IMR-90 (cell line): ENCODE measurements around the gene YPEL5. TPM values are rescaled to one million over a fixed set of nuclear protein-coding genes. Genes with fewer than 3 reads are reported as not detected.

Experiments
- ATAC-seq: fragments of 200-7000 bp; cut with Tn5 transposase; 2 replicates; pipeline ENCODE4 v1.9.1; 2020; ENCODE audit warnings: low read depth, mild to moderate bottlenecking, moderate library complexity
- BruUV-seq: library from RNA; stranded (reverse); fragments of 400-500 nt; replicated peaks from 2 replicates; lab custom pipeline; 2021; lab: Mats Ljungman, UMichigan
- CTCF ChIA-PET: fragments of 300-600 bp; formaldehyde crosslinking; extraction: SDS; loops from one replicate; lab custom pipeline; 2021; ENCODE audit warnings: antibody characterized with exemption; lab: Yijun Ruan, JAX
- POLR2A ChIA-PET: fragments of 300-600 bp; sonication (Branson Sonifier 250); formaldehyde crosslinking; loops from one replicate; lab custom pipeline; 2022; ENCODE audit warnings: antibody characterized with exemption; ENCODE audit not compliant: unreplicated experiment; lab: Charles Lee
- DNase-seq: peaks from one replicate; pipeline ENCODE4 v3.0.0; 2013
- H2AFZ ChIP-seq: replicated peaks from 2 replicates; pipeline ENCODE3; 2013; ENCODE audit warnings: low read length, mild to moderate bottlenecking; ENCODE audit not compliant: poor library complexity
- H2AK5ac ChIP-seq: 2 replicates; pipeline ENCODE4 v1.6.1; 2013; ENCODE audit warnings: low read depth, low read length, inconsistent platforms
- H2AK9ac ChIP-seq: replicated peaks from 2 replicates; pipeline ENCODE3; 2013; ENCODE audit warnings: mild to moderate bottlenecking, low read depth, low read length, moderate library complexity; ENCODE audit not compliant: poor library complexity
- H2BK120ac ChIP-seq: 2 replicates; pipeline ENCODE4 v1.6.1; 2013; ENCODE audit warnings: low read depth, low read length, inconsistent platforms
- H2BK15ac ChIP-seq: 3 replicates; pipeline ENCODE4 v1.6.1; 2013; ENCODE audit warnings: low read depth, low read length, inconsistent platforms
- H2BK20ac ChIP-seq: 2 replicates; pipeline ENCODE4 v1.6.1; 2013; ENCODE audit warnings: low read depth, mild to moderate bottlenecking, inconsistent platforms, low read length, moderate library complexity
- H2BK5ac ChIP-seq: 2 replicates; pipeline ENCODE4 v1.6.1; 2013; ENCODE audit warnings: mild to moderate bottlenecking, low read depth, low read length, inconsistent platforms; ENCODE audit not compliant: poor library complexity, severe bottlenecking
- H3K14ac ChIP-seq: replicated peaks from 2 replicates; pipeline ENCODE4 v1.6.1; 2013; ENCODE audit warnings: low read depth, low read length, inconsistent platforms
- H3K18ac ChIP-seq: 2 replicates; pipeline ENCODE4 v1.6.1; 2013; ENCODE audit warnings: low read depth, low read length, control low read depth
- H3K23ac ChIP-seq: 2 replicates; pipeline ENCODE4 v1.6.1; 2013; ENCODE audit warnings: low read depth, low read length, inconsistent platforms
- H3K27ac ChIP-seq: 2 replicates; pipeline ENCODE4 v1.5.1; 2013; ENCODE audit warnings: mild to moderate bottlenecking, control low read depth, low read length; ENCODE audit not compliant: insufficient read depth
- H3K27me3 ChIP-seq: 2 replicates; pipeline ENCODE4 v1.6.1; 2013; ENCODE audit warnings: low read length; ENCODE audit not compliant: control insufficient read depth, insufficient read depth
- H3K36me3 ChIP-seq: 2 replicates; pipeline ENCODE4 v1.6.1; 2013; ENCODE audit warnings: low read length, mixed read lengths; ENCODE audit not compliant: control insufficient read depth, insufficient read depth
- H3K4ac ChIP-seq: 2 replicates; pipeline ENCODE4 v1.6.1; 2013; ENCODE audit warnings: low read depth, low read length, inconsistent platforms
- H3K4me1 ChIP-seq: 2 replicates; pipeline ENCODE4 v1.6.1; 2013; ENCODE audit warnings: low read length, mixed read lengths; ENCODE audit not compliant: control insufficient read depth, insufficient read depth
- H3K4me2 ChIP-seq: 2 replicates; pipeline ENCODE4 v1.6.1; 2013; ENCODE audit warnings: low read depth, mild to moderate bottlenecking, control low read depth, low read length, moderate library complexity
- H3K4me3 ChIP-seq: 2 replicates; pipeline ENCODE4 v1.5.1; 2013; ENCODE audit warnings: low read depth, mild to moderate bottlenecking, control low read depth, low read length, moderate library complexity; ENCODE audit not compliant: insufficient read depth
- H3K56ac ChIP-seq: 2 replicates; pipeline ENCODE4 v1.6.1; 2013; ENCODE audit warnings: low read length, inconsistent platforms; ENCODE audit not compliant: insufficient read depth; ENCODE audit errors: extremely low read depth
- H3K79me1 ChIP-seq, 2 experiments: 2 replicates each; pipeline ENCODE4 v1.6.1; 2013; ENCODE audit warnings: low read length in 2 of 2, inconsistent platforms in 1 of 2, low read depth in 1 of 2
- H3K9ac ChIP-seq: 2 replicates; pipeline ENCODE4 v1.6.1; 2013; ENCODE audit warnings: low read depth, low read length, control low read depth
- H3K9me1 ChIP-seq: 2 replicates; pipeline ENCODE4 v1.6.1; 2013; ENCODE audit warnings: low read length, inconsistent platforms; ENCODE audit not compliant: insufficient read depth
- H3K9me3 ChIP-seq: 2 replicates; pipeline ENCODE4 v1.6.1; 2013; ENCODE audit warnings: low read length; ENCODE audit not compliant: control insufficient read depth, insufficient read depth
- H4K20me1 ChIP-seq: 2 replicates; pipeline ENCODE4 v1.6.1; 2013; ENCODE audit warnings: low read length, inconsistent platforms; ENCODE audit not compliant: insufficient read depth
- H4K5ac ChIP-seq: 2 replicates; pipeline ENCODE4 v1.6.1; 2013; ENCODE audit warnings: mild to moderate bottlenecking, low read depth, low read length, control low read depth
- H4K8ac ChIP-seq, 2 experiments: 2 replicates each; pipeline ENCODE4 v1.6.1; 2013; ENCODE audit warnings: low read depth in 2 of 2, low read length in 2 of 2, control low read depth in 1 of 2, inconsistent platforms in 1 of 2
- H4K91ac ChIP-seq: 2 replicates; pipeline ENCODE4 v1.6.1; 2013; ENCODE audit warnings: low read depth, low read length, inconsistent platforms; ENCODE audit not compliant: insufficient read depth
- CEBPB ChIP-seq: IDR thresholded peaks from 2 replicates; pipeline ENCODE4 v1.6.1; 2012; ENCODE audit warnings: low read depth, low read length, improper control_type of control experiment
- CTCF ChIP-seq: conservative IDR thresholded peaks from 2 replicates; pipeline ENCODE4 v1.5.1; 2012; ENCODE audit warnings: mild to moderate bottlenecking, low read depth, low read length, improper control_type of control experiment
- MAFK ChIP-seq: IDR thresholded peaks from 2 replicates; pipeline ENCODE4 v1.6.1; 2012; ENCODE audit warnings: low read depth, low read length, improper control_type of control experiment
- MAZ ChIP-seq: IDR thresholded peaks from 2 replicates; pipeline ENCODE4 v1.6.1; 2012; ENCODE audit warnings: low read depth, mild to moderate bottlenecking, low read length, improper control_type of control experiment, moderate library complexity, borderline replicate concordance
- MXI1 ChIP-seq: IDR thresholded peaks from 2 replicates; pipeline ENCODE4 v1.6.1; 2012; ENCODE audit warnings: low read depth, mild to moderate bottlenecking, low read length, moderate library complexity, borderline replicate concordance
- RAD21 ChIP-seq: IDR thresholded peaks from 2 replicates; pipeline ENCODE4 v1.6.1; 2012; ENCODE audit warnings: low read length, improper control_type of control experiment
- RCOR1 ChIP-seq: IDR thresholded peaks from 2 replicates; pipeline ENCODE4 v1.6.1; 2012; ENCODE audit warnings: mild to moderate bottlenecking, low read length, improper control_type of control experiment; ENCODE audit not compliant: insufficient replicate concordance
- USF2 ChIP-seq: fragments of 150-350 bp; IDR thresholded peaks from 2 replicates; pipeline ENCODE4 v1.6.1; 2017; ENCODE audit warnings: mild to moderate bottlenecking, antibody characterized with exemption, low read length, low read depth
- WGBS, 2 experiments: methylation state at CpG; one replicate each; pipeline versions ENCODE4 v1.1.5 to v1.1.7; 2013; ENCODE audit warnings: missing lambda C conversion rate in 2 of 2; ENCODE audit not compliant: insufficient read length in 1 of 2; ENCODE audit errors: extremely low coverage in 2 of 2; 5-methylcytosine and 5-hydroxymethylcytosine counted together
- dilution Hi-C: fragments of 300-500 bp; cut with HindIII; formaldehyde crosslinking; loops from one replicate; pipeline ENCODE4 v1.14.3; 2018; ENCODE audit warnings: low sequenced_read_pairs; ENCODE audit not compliant: unreplicated experiment
- in situ Hi-C: fragments of 300-500 bp; cut with MboI; formaldehyde crosslinking; loops from 3 replicates; pipeline ENCODE4 v1.14.3; 2019; ENCODE audit warnings: low sequenced_read_pairs, inconsistent platforms, mixed read lengths
- intact Hi-C: fragments of 100-400 bp; cut with micrococcal nuclease; formaldehyde crosslinking; loops from 2 replicates; pipeline ENCODE4 v1.10.0; 2022
- polyA plus RNA-seq, 3 experiments: library from polyadenylated mRNA; depleted of rRNA; stranded (reverse); fragments of >200 nt; gene quantifications; 2 replicates each; pipeline ENCODE4 v1.2.3, GENCODE V29; 2012; ENCODE audit warnings: low replicate concordance in 1 of 3
- total RNA-seq: library from RNA; depleted of rRNA; stranded (reverse); fragments of >200 nt; gene quantifications from 2 replicates; pipeline ENCODE4 v1.2.3, GENCODE V29; 2012

Gene YPEL5
- total and polyA plus RNA-seq, 2 of the 4 experiments (the other 2 are of a cell fraction), result 40.7 to 62.6 TPM

- TF ChIP-seq CTCF, result no peak
Measured at GRCh38 chr2:30164131-30164925, 17.5 kb downstream of the YPEL5 start (continued).

GRCh38 chr2:30165050-30165520 is 18.3 kb downstream of the YPEL5 start:
- no peak overlapping the region for H2AK5ac ChIP-seq
- H3K9ac ChIP-seq, result no peak overlapping the region
- H2AFZ ChIP-seq, result no peak overlapping the region
- POLR2A ChIA-PET, result interaction anchor here (0.6 to 0.8 kb wide), 3 partner anchors 75 to 727 kb away, joined by 3 to 6 read pairs (median 3); no protein-coding TSS in a partner anchor
- H3K56ac ChIP-seq, result no peak overlapping the region
- H3K4me1 ChIP-seq, result peaks cover 3% of the 10 kb centered on the region; the same call in 1 of the 2 replicates
- H2BK15ac ChIP-seq, result no peak overlapping the region
- 5% methylated on average over 3 of the region's 7 CpGs; no CpG with 5 or more reads in 1 of the 2 experiments for WGBS, 2 experiments
- no peak overlapping the region for H3K18ac ChIP-seq
- ATAC-seq (peak; percentile 96), DNase-seq (peak; percentile 93)
- H2BK20ac ChIP-seq, result no peak overlapping the region
- H4K20me1 ChIP-seq, result no peaks in the 10 kb centered on the region
- no peak overlapping the region for H2BK120ac ChIP-seq
- no peaks in the 10 kb centered on the region for H3K9me3 ChIP-seq
- no peaks in the 10 kb centered on the region for H3K36me3 ChIP-seq
- H3K27me3 ChIP-seq, result no peaks in the 10 kb centered on the region
- H2AK9ac ChIP-seq, result no peak overlapping the region
- H3K27ac ChIP-seq, result no peak overlapping the region
- intact Hi-C loops, result loop anchor here (1.0 to 10.0 kb wide), 5 partner anchors 542 to 1170 kb away; no protein-coding TSS in a partner anchor
- H2BK5ac ChIP-seq, result no peak overlapping the region
- no peak overlapping the region for H3K23ac ChIP-seq
- H3K4me3 ChIP-seq, result no peak overlapping the region
- in situ Hi-C loops, result loop anchor here (5.0 to 25.0 kb wide), 3 partner anchors 542 to 1172 kb away; no protein-coding TSS in a partner anchor
- BruUV-seq, result no TSS peak
- no peak overlapping the region for H3K4ac ChIP-seq
- H3K79me1 ChIP-seq, result no peaks in the 10 kb centered on the region
- 0 out of 2 replicates have a peak overlapping the region, but pooled peaks have one; percentile 60 for H3K4me2 ChIP-seq
- no peak overlapping the region for H4K5ac ChIP-seq
- CTCF ChIA-PET, result interaction anchor here (0.6 to 4.2 kb wide), 39 partner anchors 9 to 1173 kb away, joined by 3 to 99 read pairs (median 5); partner anchors contain the start of gene YPEL5
- no peak overlapping the region for H3K14ac ChIP-seq
- H4K8ac ChIP-seq, result no peak overlapping the region
- H4K91ac ChIP-seq, result no peak overlapping the region
- dilution Hi-C loops, result no loop called here
- peaks cover 5% of the 10 kb centered on the region; the same call in 1 of the 2 replicates for H3K9me1 ChIP-seq
- TF ChIP-seq MXI1, result no peak
- no peak for TF ChIP-seq USF2
- TF ChIP-seq RAD21, result peak; percentile 84
- TF ChIP-seq CEBPB, result peak; percentile 82
- peak; percentile 98 for TF ChIP-seq CTCF
- no peak for TF ChIP-seq MAZ
- TF ChIP-seq MAFK, result no peak
- no peak for TF ChIP-seq RCOR1
